GM12878 (cell line): Measurements from ENCODE around the gene CHST2. TPM values are rescaled to one million over a fixed set of nuclear protein-coding genes. Genes with fewer than 3 reads are reported as not detected.
A peak's percentile ranks its signal among the peaks of the same experiment; 100 is the strongest.

ENCODE experiments used
- ATAC-seq: fragments of 200-7000 bp; cut with Tn5 transposase; 3 replicates; pipeline ENCODE4 v1.9.1; 2020; ENCODE audit warnings: mild to moderate bottlenecking, moderate library complexity
- BruUV-seq: library from RNA; stranded (reverse); fragments of 400-500 nt; replicated peaks from 2 replicates; lab custom pipeline; 2021; lab: Mats Ljungman, UMichigan
- CTCF ChIA-PET: fragments of 300-600 bp; sonication (Branson Sonifier 250); formaldehyde crosslinking; extraction: SDS; loops from one replicate; lab custom pipeline; 2021; ENCODE audit warnings: inconsistent platforms; lab: Yijun Ruan, JAX
- POLR2A ChIA-PET: fragments of 350-600 bp; formaldehyde crosslinking; extraction: SDS; loops from one replicate; lab custom pipeline; 2021; ENCODE audit warnings: inconsistent platforms; lab: Charles Lee
- RAD21 ChIA-PET: fragments of 300-600 bp; sonication (Branson Sonifier 250); formaldehyde crosslinking; loops from one replicate; lab custom pipeline; 2023; ENCODE audit warnings: antibody characterized with exemption; ENCODE audit not compliant: unreplicated experiment; lab: Charles Lee
- SMC1A ChIA-PET: fragments of 300-600 bp; sonication (Branson Sonifier 250); formaldehyde crosslinking; loops from one replicate; lab custom pipeline; 2023; ENCODE audit not compliant: unreplicated experiment, uncharacterized antibody; lab: Charles Lee
- DNase-seq: peaks from one replicate; pipeline ENCODE4 v3.0.0-alpha.2; 2011; ENCODE audit warnings: low read depth, low spot score
- FAIRE-seq: peaks from 3 replicates; lab custom pipeline; 2011; peaks lifted over from hg19 to GRCh38; lab: Jason Lieb, UNC
- H2AFZ ChIP-seq: 2 replicates; pipeline ENCODE4 v1.6.0; 2011; ENCODE audit warnings: low read depth, low read length, control low read depth; ENCODE audit not compliant: control insufficient read depth
- H3K27ac ChIP-seq: 2 replicates; pipeline ENCODE4 v1.5.1; 2011; ENCODE audit warnings: control low read depth; ENCODE audit not compliant: control insufficient read depth, insufficient read depth
- H3K27me3 ChIP-seq, 2 experiments: replicated peaks in 1 of 2; 2 replicates each; pipeline versions ENCODE4 v1.6.0 to v1.6.1; 2011; ENCODE audit warnings: low read length in 1 of 2; ENCODE audit not compliant: control insufficient read depth in 2 of 2, insufficient read depth in 2 of 2
- H3K36me3 ChIP-seq, 2 experiments: 2 replicates each; pipeline ENCODE4 v1.5.1; 2011; ENCODE audit warnings: low read length in 1 of 2; ENCODE audit not compliant: control insufficient read depth in 2 of 2, insufficient read depth in 2 of 2
- H3K4me1 ChIP-seq: 2 replicates; pipeline ENCODE4 v1.6.1; 2011; ENCODE audit warnings: mild to moderate bottlenecking, low read length, moderate library complexity, mixed read lengths; ENCODE audit not compliant: control insufficient read depth, insufficient read depth
- H3K4me2 ChIP-seq: 2 replicates; pipeline ENCODE4 v1.6.0; 2011; ENCODE audit warnings: control low read depth; ENCODE audit not compliant: control insufficient read depth, insufficient read depth
- H3K4me3 ChIP-seq: fragments of 200-600 bp; sonication (generic); 2 replicates; pipeline ENCODE4 v1.5.1; 2016
- H3K79me2 ChIP-seq: 2 replicates; pipeline ENCODE4 v1.6.0; 2011; ENCODE audit warnings: low read length; ENCODE audit not compliant: control insufficient read depth, insufficient read depth
- H3K9ac ChIP-seq: 2 replicates; pipeline ENCODE4 v1.8.0; 2011; ENCODE audit warnings: low read length, control low read depth, mixed read lengths; ENCODE audit not compliant: control insufficient read depth, insufficient read depth
- H3K9me3 ChIP-seq: replicated peaks from 3 replicates; pipeline ENCODE4 v1.5.1; 2011; ENCODE audit warnings: mild to moderate bottlenecking, low read length; ENCODE audit not compliant: control insufficient read depth, insufficient read depth
- H4K20me1 ChIP-seq: 2 replicates; pipeline ENCODE4 v1.6.0; 2011; ENCODE audit not compliant: control insufficient read depth, insufficient read depth
- BHLHE40 ChIP-seq, 2 experiments: fragments of 450-650 bp in 1 of 2; IDR thresholded peaks; 2 replicates each; pipeline ENCODE4 v1.6.1; 2011 to 2017; ENCODE audit warnings: low read depth in 2 of 2, borderline replicate concordance in 1 of 2, improper control_type of control experiment in 1 of 2, low read length in 1 of 2, mild to moderate bottlenecking in 1 of 2
- CREM ChIP-seq: IDR thresholded peaks from 2 replicates; pipeline ENCODE4 v1.6.1; 2014; ENCODE audit warnings: antibody characterized with exemption, low read depth
- ETV6 ChIP-seq, 2 experiments: fragments of 450-650 bp in 1 of 2; IDR thresholded peaks in 1 of 2; conservative IDR thresholded peaks in 1 of 2; 2 replicates each; pipeline ENCODE4 v1.6.1; 2014; ENCODE audit warnings: antibody characterized with exemption in 1 of 2, borderline replicate concordance in 1 of 2, low read depth in 1 of 2, mild to moderate bottlenecking in 1 of 2, moderate library complexity in 1 of 2
- FOXM1 ChIP-seq: IDR thresholded peaks from 2 replicates; pipeline ENCODE4 v1.6.1; 2012; ENCODE audit warnings: low read depth, mild to moderate bottlenecking, inconsistent platforms, low read length, moderate library complexity
- HDGF ChIP-seq: fragments of 450-650 bp; IDR thresholded peaks from 2 replicates; pipeline ENCODE4 v1.6.1; 2016; ENCODE audit warnings: antibody characterized with exemption
- IKZF2 ChIP-seq, 2 experiments: fragments of 450-650 bp; IDR thresholded peaks; 2 replicates each; pipeline ENCODE4 v1.6.1; 2017; ENCODE audit warnings: mild to moderate bottlenecking in 2 of 2, moderate library complexity in 2 of 2
- RAD21 ChIP-seq: IDR thresholded peaks from 2 replicates; pipeline ENCODE4 v1.6.1; 2011; ENCODE audit warnings: mild to moderate bottlenecking, low read depth, low read length, moderate library complexity; ENCODE audit not compliant: insufficient read depth
- WGBS: methylation state at CpG from one replicate; pipeline ENCODE4 v1.1.6; 2016; ENCODE audit warnings: low lambda C conversion rate; ENCODE audit not compliant: insufficient replicate concordance, insufficient coverage; ENCODE audit errors: missing lambda C conversion rate; 5-methylcytosine and 5-hydroxymethylcytosine counted together
- in situ Hi-C: fragments of 300-500 bp; cut with MboI; formaldehyde crosslinking; loops from 9 replicates; pipeline ENCODE4 v1.14.3; 2018; ENCODE audit warnings: mixed read lengths
- intact Hi-C: fragments of 100-400 bp; cut with micrococcal nuclease; formaldehyde crosslinking; loops from one replicate; pipeline ENCODE4 v1.14.2; 2022; ENCODE audit not compliant: unreplicated experiment
- polyA plus RNA-seq, 11 experiments: library from polyadenylated mRNA; depleted of rRNA in 4 of 11; unstranded in 6 of 11; stranded (reverse) in 5 of 11; fragments of >200 nt; fragmentation: Nextera tagmentation in 4 of 11; fragmentation: Illumina TruSeq in 1 of 11; extraction: Ambion mirVana in 4 of 11; extraction: Trizol in 1 of 11; gene quantifications; 1 replicate in 1 of 11; 2 replicates in 10 of 11; pipeline versions ENCODE4 v1.2.1 to v1.2.3, GENCODE V29; 2011 to 2016; ENCODE audit warnings: inconsistent platforms in 2 of 11, missing spikeins in 2 of 11, low read depth in 1 of 11
- total RNA-seq, 4 experiments: library from RNA; depleted of rRNA in 3 of 4; stranded (reverse); fragments of >200 nt in 3 of 4; fragmentation: Illumina TruSeq in 1 of 4; extraction: Trizol in 1 of 4; gene quantifications; 2 replicates each; pipeline versions ENCODE4 v1.2.1 to v1.2.3, GENCODE V29; 2013 to 2021
- TF ChIP-seq, protein P1 (sequence below): fragments of 450-650 bp; IDR thresholded peaks from 2 replicates; pipeline ENCODE4 v1.6.1; 2017; ENCODE audit warnings: mild to moderate bottlenecking, moderate library complexity
- TF ChIP-seq, protein P2 (sequence below): fragments of 450-650 bp; IDR thresholded peaks from 2 replicates; pipeline ENCODE4 v1.6.1; 2016; ENCODE audit warnings: mild to moderate bottlenecking
- TF ChIP-seq, protein P3 (sequence below): fragments of 450-650 bp; IDR thresholded peaks from 2 replicates; pipeline ENCODE4 v1.6.1; 2017; ENCODE audit warnings: antibody characterized with exemption, mild to moderate bottlenecking, moderate library complexity
- TF ChIP-seq, protein P4 (sequence below): IDR thresholded peaks from 2 replicates; pipeline ENCODE4 v1.6.1; 2012; ENCODE audit warnings: low read depth, low read length, improper control_type of control experiment
- TF ChIP-seq, protein P5 (sequence below): fragments of 450-650 bp; IDR thresholded peaks from 2 replicates; pipeline ENCODE4 v1.6.1; 2017; ENCODE audit warnings: low read depth, mild to moderate bottlenecking, moderate library complexity

CHST2 gene
- total and polyA plus RNA-seq, 10 of the 15 experiments (the other 5 are each of a cell fraction or from before 2014, with no cell fraction given) = 1.6 to 37.2 (median 8.8) TPM

DNA sequence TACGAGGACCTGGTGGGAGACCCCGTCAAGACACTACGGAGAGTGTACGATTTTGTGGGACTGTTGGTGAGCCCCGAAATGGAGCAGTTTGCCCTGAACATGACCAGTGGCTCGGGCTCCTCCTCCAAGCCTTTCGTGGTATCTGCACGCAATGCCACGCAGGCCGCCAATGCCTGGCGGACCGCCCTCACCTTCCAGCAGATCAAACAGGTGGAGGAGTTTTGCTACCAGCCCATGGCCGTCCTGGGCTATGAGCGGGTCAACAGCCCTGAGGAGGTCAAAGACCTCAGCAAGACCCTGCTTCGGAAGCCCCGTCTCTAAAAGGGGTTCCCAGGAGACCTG is 2.5 kb downstream of the CHST2 start:
- H3K9ac ChIP-seq = peak overlapping the region; percentile 53
- ChIA-PET POLR2A (no interaction called here), RAD21 (no interaction called here)
- no peak for TF ChIP-seq HDGF
- TF ChIP-seq, protein P1, sequence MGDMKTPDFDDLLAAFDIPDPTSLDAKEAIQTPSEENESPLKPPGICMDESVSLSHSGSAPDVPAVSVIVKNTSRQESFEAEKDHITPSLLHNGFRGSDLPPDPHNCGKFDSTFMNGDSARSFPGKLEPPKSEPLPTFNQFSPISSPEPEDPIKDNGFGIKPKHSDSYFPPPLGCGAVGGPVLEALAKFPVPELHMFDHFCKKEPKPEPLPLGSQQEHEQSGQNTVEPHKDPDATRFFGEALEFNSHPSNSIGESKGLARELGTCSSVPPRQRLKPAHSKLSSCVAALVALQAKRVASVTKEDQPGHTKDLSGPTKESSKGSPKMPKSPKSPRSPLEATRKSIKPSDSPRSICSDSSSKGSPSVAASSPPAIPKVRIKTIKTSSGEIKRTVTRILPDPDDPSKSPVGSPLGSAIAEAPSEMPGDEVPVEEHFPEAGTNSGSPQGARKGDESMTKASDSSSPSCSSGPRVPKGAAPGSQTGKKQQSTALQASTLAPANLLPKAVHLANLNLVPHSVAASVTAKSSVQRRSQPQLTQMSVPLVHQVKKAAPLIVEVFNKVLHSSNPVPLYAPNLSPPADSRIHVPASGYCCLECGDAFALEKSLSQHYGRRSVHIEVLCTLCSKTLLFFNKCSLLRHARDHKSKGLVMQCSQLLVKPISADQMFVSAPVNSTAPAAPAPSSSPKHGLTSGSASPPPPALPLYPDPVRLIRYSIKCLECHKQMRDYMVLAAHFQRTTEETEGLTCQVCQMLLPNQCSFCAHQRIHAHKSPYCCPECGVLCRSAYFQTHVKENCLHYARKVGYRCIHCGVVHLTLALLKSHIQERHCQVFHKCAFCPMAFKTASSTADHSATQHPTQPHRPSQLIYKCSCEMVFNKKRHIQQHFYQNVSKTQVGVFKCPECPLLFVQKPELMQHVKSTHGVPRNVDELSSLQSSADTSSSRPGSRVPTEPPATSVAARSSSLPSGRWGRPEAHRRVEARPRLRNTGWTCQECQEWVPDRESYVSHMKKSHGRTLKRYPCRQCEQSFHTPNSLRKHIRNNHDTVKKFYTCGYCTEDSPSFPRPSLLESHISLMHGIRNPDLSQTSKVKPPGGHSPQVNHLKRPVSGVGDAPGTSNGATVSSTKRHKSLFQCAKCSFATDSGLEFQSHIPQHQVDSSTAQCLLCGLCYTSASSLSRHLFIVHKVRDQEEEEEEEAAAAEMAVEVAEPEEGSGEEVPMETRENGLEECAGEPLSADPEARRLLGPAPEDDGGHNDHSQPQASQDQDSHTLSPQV = no peak
- TF ChIP-seq, protein P2, sequence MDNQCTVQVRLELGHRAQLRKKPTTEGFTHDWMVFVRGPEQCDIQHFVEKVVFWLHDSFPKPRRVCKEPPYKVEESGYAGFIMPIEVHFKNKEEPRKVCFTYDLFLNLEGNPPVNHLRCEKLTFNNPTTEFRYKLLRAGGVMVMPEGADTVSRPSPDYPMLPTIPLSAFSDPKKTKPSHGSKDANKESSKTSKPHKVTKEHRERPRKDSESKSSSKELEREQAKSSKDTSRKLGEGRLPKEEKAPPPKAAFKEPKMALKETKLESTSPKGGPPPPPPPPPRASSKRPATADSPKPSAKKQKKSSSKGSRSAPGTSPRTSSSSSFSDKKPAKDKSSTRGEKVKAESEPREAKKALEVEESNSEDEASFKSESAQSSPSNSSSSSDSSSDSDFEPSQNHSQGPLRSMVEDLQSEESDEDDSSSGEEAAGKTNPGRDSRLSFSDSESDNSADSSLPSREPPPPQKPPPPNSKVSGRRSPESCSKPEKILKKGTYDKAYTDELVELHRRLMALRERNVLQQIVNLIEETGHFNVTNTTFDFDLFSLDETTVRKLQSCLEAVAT = no peak
- TF ChIP-seq IKZF2 (IDR thresholded peaks at IDR 0.05) = no peak
- TF ChIP-seq FOXM1 = no peak
- TF ChIP-seq, protein P3, sequence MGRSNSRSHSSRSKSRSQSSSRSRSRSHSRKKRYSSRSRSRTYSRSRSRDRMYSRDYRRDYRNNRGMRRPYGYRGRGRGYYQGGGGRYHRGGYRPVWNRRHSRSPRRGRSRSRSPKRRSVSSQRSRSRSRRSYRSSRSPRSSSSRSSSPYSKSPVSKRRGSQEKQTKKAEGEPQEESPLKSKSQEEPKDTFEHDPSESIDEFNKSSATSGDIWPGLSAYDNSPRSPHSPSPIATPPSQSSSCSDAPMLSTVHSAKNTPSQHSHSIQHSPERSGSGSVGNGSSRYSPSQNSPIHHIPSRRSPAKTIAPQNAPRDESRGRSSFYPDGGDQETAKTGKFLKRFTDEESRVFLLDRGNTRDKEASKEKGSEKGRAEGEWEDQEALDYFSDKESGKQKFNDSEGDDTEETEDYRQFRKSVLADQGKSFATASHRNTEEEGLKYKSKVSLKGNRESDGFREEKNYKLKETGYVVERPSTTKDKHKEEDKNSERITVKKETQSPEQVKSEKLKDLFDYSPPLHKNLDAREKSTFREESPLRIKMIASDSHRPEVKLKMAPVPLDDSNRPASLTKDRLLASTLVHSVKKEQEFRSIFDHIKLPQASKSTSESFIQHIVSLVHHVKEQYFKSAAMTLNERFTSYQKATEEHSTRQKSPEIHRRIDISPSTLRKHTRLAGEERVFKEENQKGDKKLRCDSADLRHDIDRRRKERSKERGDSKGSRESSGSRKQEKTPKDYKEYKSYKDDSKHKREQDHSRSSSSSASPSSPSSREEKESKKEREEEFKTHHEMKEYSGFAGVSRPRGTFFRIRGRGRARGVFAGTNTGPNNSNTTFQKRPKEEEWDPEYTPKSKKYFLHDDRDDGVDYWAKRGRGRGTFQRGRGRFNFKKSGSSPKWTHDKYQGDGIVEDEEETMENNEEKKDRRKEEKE = no peak
- TF ChIP-seq CREM = no peak
- TF ChIP-seq, protein P4, sequence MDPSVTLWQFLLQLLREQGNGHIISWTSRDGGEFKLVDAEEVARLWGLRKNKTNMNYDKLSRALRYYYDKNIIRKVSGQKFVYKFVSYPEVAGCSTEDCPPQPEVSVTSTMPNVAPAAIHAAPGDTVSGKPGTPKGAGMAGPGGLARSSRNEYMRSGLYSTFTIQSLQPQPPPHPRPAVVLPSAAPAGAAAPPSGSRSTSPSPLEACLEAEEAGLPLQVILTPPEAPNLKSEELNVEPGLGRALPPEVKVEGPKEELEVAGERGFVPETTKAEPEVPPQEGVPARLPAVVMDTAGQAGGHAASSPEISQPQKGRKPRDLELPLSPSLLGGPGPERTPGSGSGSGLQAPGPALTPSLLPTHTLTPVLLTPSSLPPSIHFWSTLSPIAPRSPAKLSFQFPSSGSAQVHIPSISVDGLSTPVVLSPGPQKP = no peak
- TF ChIP-seq RAD21 = no peak
- TF ChIP-seq ETV6 (conservative IDR thresholded peaks at IDR 0.05 in 1 of 2, IDR thresholded peaks at IDR 0.05 in 1 of 2; ENCODE audit: borderline replicate concordance in 1 of 2, low read depth in 1 of 2) = no peak
- TF ChIP-seq, protein P5, sequence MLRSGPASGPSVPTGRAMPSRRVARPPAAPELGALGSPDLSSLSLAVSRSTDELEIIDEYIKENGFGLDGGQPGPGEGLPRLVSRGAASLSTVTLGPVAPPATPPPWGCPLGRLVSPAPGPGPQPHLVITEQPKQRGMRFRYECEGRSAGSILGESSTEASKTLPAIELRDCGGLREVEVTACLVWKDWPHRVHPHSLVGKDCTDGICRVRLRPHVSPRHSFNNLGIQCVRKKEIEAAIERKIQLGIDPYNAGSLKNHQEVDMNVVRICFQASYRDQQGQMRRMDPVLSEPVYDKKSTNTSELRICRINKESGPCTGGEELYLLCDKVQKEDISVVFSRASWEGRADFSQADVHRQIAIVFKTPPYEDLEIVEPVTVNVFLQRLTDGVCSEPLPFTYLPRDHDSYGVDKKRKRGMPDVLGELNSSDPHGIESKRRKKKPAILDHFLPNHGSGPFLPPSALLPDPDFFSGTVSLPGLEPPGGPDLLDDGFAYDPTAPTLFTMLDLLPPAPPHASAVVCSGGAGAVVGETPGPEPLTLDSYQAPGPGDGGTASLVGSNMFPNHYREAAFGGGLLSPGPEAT = no peak
- TF ChIP-seq BHLHE40 (IDR thresholded peaks at IDR 0.05; ENCODE audit: borderline replicate concordance in 1 of 2, low read depth in 2 of 2, low read length in 1 of 2) = no peak

More for the DNA sequence above, 2.5 kb downstream of the CHST2 start:
- no peak for ATAC-seq
- peak overlapping the region; percentile 99 for H3K4me2 ChIP-seq
- no peak for DNase-seq
- intact Hi-C loops = loop anchor here (5.0 to 10.0 kb wide), 6 partner anchors 50 to 413 kb away; no protein-coding TSS in a partner anchor
- 0 out of 4 replicates have a peak, but pooled peaks cover 0 to 5% of the 10 kb centered on the region in 2 experiments for H3K36me3 ChIP-seq
- BruUV-seq = no TSS peak
- WGBS = 73% methylated on average over 16 of the region's 16 CpGs
- CTCF ChIA-PET = interaction anchor here (2.6 kb wide), 1 partner anchor 552 kb away, joined by 16 read pairs; no protein-coding TSS in a partner anchor
- no peak overlapping the region for H2AFZ ChIP-seq
- SMC1A ChIA-PET = no interaction called here
- in situ Hi-C loops = loop anchor here (5.0 kb wide), 1 partner anchor 550 kb away; no protein-coding TSS in a partner anchor
- no peaks in the 10 kb centered on the region for H4K20me1 ChIP-seq
- H3K79me2 ChIP-seq = peaks cover 43% of the 10 kb centered on the region
- H3K9me3 ChIP-seq = no peaks in the 10 kb centered on the region
- peaks cover 13% of the 10 kb centered on the region for H3K4me1 ChIP-seq
- no peak for FAIRE-seq
- H3K4me3 ChIP-seq = peak overlapping the region; percentile 94
- H3K27me3 ChIP-seq = no peaks in the 10 kb centered on the region
- H3K27ac ChIP-seq = peak overlapping the region; percentile 93
